AG09319 (cell line): ENCODE results near the gene ROBO1.

Experiments
- DNase-seq: peaks from one replicate; pipeline ENCODE4 v3.0.0-alpha.2; 2010; ENCODE audit warnings: low read depth; ENCODE audit errors: extremely low read depth
- TF ChIP-seq, protein P1 (sequence below): IDR thresholded peaks from 2 replicates; pipeline ENCODE4 v1.5.1; 2011; ENCODE audit warnings: low read depth, mild to moderate bottlenecking, inconsistent platforms, low read length, moderate library complexity

ROBO1 gene

DNA sequence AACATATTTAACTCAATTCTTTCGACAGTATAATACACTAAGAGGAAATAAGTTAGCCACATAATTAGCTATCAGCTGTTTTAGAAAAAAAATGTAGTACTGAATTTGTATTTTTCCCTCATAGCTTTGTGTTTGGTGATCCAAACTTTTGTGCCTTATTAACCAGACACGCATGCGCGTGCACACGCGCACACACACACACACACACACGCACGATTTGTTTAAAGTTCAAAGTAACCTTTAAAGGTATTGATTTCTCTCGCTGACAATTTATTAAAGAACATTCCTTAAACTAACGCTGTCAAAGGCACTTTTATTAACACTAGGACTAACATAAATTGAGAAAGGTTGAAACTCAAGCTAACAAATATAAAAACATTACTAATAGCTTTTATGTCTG lies 198.9 kb downstream of the ROBO1 start:
- no peak for DNase-seq
- TF ChIP-seq, protein P1, sequence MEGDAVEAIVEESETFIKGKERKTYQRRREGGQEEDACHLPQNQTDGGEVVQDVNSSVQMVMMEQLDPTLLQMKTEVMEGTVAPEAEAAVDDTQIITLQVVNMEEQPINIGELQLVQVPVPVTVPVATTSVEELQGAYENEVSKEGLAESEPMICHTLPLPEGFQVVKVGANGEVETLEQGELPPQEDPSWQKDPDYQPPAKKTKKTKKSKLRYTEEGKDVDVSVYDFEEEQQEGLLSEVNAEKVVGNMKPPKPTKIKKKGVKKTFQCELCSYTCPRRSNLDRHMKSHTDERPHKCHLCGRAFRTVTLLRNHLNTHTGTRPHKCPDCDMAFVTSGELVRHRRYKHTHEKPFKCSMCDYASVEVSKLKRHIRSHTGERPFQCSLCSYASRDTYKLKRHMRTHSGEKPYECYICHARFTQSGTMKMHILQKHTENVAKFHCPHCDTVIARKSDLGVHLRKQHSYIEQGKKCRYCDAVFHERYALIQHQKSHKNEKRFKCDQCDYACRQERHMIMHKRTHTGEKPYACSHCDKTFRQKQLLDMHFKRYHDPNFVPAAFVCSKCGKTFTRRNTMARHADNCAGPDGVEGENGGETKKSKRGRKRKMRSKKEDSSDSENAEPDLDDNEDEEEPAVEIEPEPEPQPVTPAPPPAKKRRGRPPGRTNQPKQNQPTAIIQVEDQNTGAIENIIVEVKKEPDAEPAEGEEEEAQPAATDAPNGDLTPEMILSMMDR, result no peak

DNA sequence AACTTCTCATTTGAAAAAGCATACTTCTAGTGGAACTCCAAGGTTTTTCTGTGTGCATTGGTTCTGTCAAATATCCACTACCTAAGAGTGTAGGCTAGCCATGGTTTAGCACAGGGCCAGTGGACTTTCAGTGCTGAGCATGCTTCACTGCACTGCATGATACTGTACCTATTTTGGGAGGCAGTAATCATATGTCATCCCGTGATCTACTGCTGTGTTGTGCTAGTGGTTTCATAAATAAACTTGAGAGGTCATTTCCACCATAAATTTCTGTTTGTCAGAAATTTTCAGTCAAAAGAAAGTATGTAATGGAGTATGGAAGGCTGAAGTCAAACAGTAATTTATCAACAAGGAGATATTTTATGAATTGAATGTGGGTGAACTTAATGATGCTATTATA lies 203.6 kb downstream of the ROBO1 start:
- TF ChIP-seq, protein P1, result no peak
- no peak for DNase-seq

DNA sequence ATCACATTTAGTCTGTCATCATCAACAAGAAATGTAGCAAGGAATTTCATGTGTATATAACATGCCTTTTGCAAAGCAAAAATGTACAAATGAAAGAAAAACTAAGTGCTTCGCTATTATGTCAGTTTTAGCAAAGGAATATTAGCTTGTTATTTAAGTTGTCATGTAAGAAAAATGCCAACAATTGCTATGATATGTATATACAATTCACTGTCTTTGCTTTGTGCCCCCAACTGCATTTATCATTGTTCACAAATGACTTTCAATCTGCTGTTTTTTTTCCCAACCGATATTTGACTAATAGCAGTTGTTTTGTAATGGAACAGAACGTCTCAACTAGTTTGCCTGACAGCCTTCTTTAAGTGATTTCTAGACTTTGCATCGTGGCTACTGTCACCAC lies 207.1 kb downstream of the ROBO1 start:
- TF ChIP-seq, protein P1, result no peak
- no peak for DNase-seq

DNA sequence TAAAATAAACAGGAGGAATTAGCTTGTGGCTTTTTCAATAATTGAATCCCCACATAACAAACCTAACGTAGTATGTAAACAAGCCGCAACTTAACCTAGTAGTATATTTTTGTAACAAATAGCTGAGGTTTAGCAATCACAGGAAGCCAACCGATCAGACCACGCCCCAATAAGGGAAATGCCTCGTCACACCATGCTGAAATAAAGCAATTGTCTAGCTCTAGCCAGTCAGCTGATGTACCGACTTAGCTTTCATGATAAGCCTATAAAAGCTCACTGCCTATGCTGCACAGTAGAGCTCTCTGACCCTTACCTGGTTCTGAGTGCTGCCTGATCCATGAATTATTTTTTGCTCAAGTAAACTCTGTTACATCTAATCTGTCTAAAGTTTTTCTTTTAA lies 208.9 kb downstream of the ROBO1 start:
- TF ChIP-seq, protein P1, result no peak
- no peak for DNase-seq

DNA sequence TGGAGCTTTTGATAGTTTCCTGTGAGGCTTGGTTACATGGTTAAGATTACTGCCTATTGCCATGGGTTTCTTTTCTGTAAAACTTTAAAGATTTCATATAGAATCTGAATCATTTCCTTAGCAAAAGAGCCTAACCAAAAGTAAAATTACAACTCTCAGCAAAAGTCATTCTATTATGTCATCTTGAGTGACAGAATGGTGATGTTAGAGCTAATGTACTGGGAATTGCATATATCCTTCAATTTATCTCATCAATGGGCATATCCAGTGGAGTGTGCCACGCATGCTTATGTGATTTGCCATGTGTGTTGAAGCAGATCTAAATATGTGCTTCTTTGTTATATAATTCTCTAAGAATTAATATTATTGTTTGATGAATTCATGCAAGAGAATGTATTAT lies 212.1 kb downstream of the ROBO1 start:
- TF ChIP-seq, protein P1, result no peak

DNA sequence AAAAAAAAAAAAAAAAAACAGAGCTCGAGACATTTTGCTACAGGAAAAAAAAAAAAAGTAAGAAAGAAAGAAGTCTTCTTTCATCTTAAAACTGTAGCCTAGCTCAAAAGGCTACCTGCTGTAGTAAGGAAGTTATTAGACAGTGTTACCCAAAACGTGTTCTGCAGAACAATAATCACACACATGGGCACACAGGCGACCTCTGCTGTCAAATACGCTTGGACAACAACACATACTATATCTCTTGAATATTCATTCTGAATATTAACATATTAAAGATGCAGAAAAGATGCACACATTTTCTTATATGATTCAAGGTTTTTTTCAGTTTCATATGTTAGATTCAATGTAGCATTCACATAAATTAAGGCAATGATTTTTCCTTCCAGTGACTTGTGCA lies 215.8 kb downstream of the ROBO1 start:
- no peak for DNase-seq
- TF ChIP-seq, protein P1, result no peak

More for the DNA sequence above, 212.1 kb downstream of the ROBO1 start:
- DNase-seq, result no peak

DNA sequence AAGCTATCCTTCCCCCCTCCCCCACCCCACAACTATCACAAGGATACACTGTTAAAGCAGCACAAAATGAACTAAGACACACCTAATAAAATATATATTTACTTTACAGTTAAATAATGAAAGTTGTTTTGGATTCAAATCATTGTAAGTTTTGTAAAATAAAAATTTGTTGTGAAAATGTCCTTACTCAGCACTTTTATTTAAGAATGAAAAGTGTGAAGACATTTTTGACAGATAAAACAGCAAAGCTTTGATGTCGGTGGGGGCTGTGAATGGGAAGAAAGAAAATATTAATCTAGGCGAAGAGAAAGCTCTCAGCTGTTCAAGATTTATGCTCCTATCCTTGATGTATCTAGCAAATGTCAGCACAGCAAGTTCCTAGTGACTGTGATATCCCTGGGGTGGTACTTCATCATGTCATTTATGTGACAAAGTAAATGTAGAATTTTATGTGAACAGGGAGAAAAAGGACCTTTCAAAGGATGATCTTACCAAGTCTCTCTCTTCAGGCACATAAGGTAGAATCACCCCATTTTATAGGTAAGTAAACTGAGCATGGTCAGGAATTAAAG lies 216.4 kb downstream of the ROBO1 start:
- TF ChIP-seq, protein P1, result no peak
- DNase-seq, result no peak
